Peyer's patch (tissue), 4 donors: ENCODE results near the gene OPRL1. TPM values are rescaled to one million over a fixed set of nuclear protein-coding genes. Genes with fewer than 3 reads are reported as not detected.
A peak's percentile ranks its signal among the peaks of the same experiment; 100 is the strongest.

ENCODE experiments used
- DNase-seq, 3 donors: peaks; one replicate each; pipeline ENCODE4 v3.0.0-alpha.2; 2017 to 2019
- H3K27ac ChIP-seq, 4 donors: fragments of 200-600 bp; sonication (generic); one replicate each; pipeline ENCODE4 v1.5.1; 2016 to 2019
- H3K27me3 ChIP-seq, 2 donors: fragments of 200-600 bp; sonication (generic); one replicate each; pipeline ENCODE4 v1.5.1; 2019
- H3K36me3 ChIP-seq, 3 donors: fragments of 200-600 bp; sonication (generic); one replicate each; pipeline ENCODE4 v1.5.1; 2016 to 2019
- H3K4me1 ChIP-seq, 4 donors: fragments of 200-600 bp; sonication (generic); one replicate each; pipeline ENCODE4 v1.5.1; 2016 to 2019
- H3K4me3 ChIP-seq, 4 donors: fragments of 200-600 bp; sonication (generic); 1 replicate in 3 of 4; 2 replicates in 1 of 4; pipeline ENCODE4 v1.5.1; 2016 to 2019; ENCODE audit warnings: mild to moderate bottlenecking in 1 of 4
- H3K9me3 ChIP-seq, 4 donors: fragments of 200-600 bp; sonication (generic); one replicate each; pipeline ENCODE4 v1.5.1; 2016 to 2019; ENCODE audit warnings: mild to moderate bottlenecking in 1 of 4
- POLR2A ChIP-seq, 2 donors: fragments of 450-650 bp; IDR thresholded peaks; one replicate each; pipeline ENCODE4 v1.5.1; 2017; ENCODE audit warnings: antibody characterized with exemption in 2 of 2, mild to moderate bottlenecking in 2 of 2, moderate library complexity in 2 of 2
- total RNA-seq, 4 donors: library from RNA; depleted of rRNA; stranded (reverse); fragments of >200 nt; gene quantifications; one replicate each; pipeline ENCODE4 v1.1.0, GENCODE V29; 2016
- TF ChIP-seq, protein P1 (sequence below), 6 experiments: fragments of 450-650 bp in 4 of 6; fragments of 200-600 bp in 2 of 6; sonication (generic) in 1 of 6; IDR thresholded peaks; one replicate each; pipeline ENCODE4 v1.5.1; 2017 to 2019; ENCODE audit warnings: antibody characterized with exemption in 6 of 6, mild to moderate bottlenecking in 3 of 6, moderate library complexity in 1 of 6

OPRL1 gene
- total RNA-seq, 4 donors from 2014 or later, result 0.27 TPM; not detected in 3

DNA sequence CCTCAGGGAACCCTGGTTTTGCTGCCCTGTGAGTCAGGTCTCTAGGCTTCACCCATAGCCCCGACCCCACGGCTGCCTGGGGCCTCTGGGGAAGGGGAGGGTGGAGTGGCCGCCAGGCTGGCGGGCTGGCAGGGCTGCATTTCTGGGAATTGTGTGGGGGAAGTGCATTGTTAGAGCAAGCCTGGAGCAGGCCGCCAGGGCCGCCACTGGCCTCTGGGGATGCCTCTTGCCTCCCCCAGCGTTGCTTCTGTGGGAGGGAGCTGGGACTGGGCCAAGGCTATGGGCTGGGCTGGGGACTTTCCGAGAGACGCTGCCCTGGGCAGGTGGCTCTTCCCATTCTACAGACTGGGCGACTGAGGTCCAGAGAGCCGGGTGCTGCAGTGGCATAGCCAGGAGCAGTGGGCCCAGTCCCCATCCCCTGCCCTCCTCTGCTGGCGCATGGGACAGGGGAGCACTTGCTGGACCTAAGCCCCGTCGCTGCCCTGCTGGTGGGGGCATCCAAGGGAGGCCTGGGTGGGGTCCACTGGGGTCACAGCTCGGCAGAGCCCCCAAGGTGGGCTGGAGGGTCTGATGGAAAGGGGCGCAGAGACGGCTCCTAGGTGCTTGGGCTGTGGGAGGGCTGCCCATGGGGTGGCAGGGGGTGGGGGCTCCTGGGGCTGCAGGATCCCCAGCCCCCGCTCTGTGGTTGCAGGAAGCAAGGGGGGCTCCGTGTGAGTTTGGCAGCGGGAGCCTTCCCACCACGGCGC lies 23.8 kb upstream of the OPRL1 start:
- H3K27ac ChIP-seq, result peak overlapping the region in 3 of 4 donors; percentile 27 to 61 (median 31)
- peaks cover 0 to 13% (median 4%) of the 10 kb centered on the region in 4 donors for H3K4me1 ChIP-seq
- no peaks in the 10 kb centered on the region for H3K36me3 ChIP-seq
- DNase-seq, result no peak
- H3K4me3 ChIP-seq, result no peak overlapping the region
- peaks cover 0 to 3% of the 10 kb centered on the region in 2 donors for H3K27me3 ChIP-seq
- H3K9me3 ChIP-seq, result no peaks in the 10 kb centered on the region
- TF ChIP-seq, protein P1, sequence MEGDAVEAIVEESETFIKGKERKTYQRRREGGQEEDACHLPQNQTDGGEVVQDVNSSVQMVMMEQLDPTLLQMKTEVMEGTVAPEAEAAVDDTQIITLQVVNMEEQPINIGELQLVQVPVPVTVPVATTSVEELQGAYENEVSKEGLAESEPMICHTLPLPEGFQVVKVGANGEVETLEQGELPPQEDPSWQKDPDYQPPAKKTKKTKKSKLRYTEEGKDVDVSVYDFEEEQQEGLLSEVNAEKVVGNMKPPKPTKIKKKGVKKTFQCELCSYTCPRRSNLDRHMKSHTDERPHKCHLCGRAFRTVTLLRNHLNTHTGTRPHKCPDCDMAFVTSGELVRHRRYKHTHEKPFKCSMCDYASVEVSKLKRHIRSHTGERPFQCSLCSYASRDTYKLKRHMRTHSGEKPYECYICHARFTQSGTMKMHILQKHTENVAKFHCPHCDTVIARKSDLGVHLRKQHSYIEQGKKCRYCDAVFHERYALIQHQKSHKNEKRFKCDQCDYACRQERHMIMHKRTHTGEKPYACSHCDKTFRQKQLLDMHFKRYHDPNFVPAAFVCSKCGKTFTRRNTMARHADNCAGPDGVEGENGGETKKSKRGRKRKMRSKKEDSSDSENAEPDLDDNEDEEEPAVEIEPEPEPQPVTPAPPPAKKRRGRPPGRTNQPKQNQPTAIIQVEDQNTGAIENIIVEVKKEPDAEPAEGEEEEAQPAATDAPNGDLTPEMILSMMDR (IDR thresholded peaks at IDR 0.05), result no peak
- no peak for TF ChIP-seq POLR2A (IDR thresholded peaks at IDR 0.05)

DNA sequence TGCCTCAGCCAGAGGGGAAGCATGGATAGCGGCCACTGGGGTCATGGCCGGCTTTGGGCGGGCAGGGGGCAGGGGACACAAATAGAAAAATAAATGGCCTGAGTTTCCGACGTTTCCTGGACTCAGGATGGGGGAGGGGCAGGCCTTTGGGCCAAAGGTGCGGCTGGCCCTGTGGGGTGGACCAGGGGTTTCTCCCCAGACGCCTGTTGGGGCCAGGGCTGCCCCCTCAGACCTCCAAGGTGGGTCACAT lies 23.3 kb upstream of the OPRL1 start:
- no peaks in the 10 kb centered on the region for H3K9me3 ChIP-seq
- peaks cover 0 to 13% (median 4%) of the 10 kb centered on the region in 4 donors for H3K4me1 ChIP-seq
- H3K27ac ChIP-seq, result peak overlapping the region in 3 of 4 donors; percentile 14 to 61 (median 31)
- H3K4me3 ChIP-seq, result no peak overlapping the region
- H3K27me3 ChIP-seq, result no peaks in the 10 kb centered on the region
- TF ChIP-seq, protein P1 (IDR thresholded peaks at IDR 0.05), result no peak
- no peak for TF ChIP-seq POLR2A (IDR thresholded peaks at IDR 0.05)
- DNase-seq, result no peak
- no peaks in the 10 kb centered on the region for H3K36me3 ChIP-seq

DNA sequence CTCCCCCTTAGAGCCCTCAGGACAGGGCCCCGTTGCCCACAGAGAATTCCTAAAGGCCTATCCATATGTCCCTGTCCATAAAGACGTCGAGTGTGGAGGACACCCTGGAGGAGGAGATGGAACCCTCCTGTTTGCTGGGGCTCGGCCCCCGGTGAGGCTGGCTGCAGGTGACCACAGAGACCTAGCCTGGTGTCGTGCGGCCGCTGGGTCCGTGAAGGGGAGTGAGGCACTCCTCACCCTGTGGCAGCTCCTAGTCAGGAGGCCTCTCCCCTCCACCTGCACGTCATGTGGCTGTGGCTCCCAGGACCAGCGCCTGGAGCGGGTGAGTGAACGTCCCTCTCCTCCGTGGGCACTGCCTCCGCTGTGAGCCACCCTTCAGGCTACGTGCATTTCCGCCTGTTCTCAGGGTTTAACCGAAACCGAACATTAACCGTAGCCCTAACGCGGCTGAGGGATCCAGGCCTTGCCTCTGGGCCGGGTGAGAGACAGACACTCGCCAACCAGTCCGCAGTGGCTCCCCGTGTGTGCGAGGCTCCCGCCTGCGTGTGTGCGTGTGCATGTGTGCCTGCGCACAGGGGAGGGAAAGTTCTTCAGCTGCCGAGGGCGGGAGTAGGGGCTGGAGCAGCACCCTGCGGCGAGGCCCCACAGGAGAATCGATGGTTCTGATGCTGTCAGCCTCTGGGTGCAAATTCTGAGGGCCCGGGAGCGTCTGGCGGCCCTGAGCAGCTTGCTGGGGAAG lies 22.8 kb upstream of the OPRL1 start:
- DNase-seq, result no peak
- Histone ChIP-seq H3K36me3 (no peaks in the 10 kb centered on the region), H3K9me3 (no peaks in the 10 kb centered on the region), H3K4me3 (peak overlapping the region in 1 of 4 donors; percentile 4), H3K4me1 (peaks cover 0 to 13% (median 4%) of the 10 kb centered on the region in 4 donors), H3K27me3 (no peaks in the 10 kb centered on the region), H3K27ac (peak overlapping the region; percentile 14 to 61 (median 21))
- TF ChIP-seq, protein P1 (IDR thresholded peaks at IDR 0.05), result no peak
- no peak for TF ChIP-seq POLR2A (IDR thresholded peaks at IDR 0.05)

DNA sequence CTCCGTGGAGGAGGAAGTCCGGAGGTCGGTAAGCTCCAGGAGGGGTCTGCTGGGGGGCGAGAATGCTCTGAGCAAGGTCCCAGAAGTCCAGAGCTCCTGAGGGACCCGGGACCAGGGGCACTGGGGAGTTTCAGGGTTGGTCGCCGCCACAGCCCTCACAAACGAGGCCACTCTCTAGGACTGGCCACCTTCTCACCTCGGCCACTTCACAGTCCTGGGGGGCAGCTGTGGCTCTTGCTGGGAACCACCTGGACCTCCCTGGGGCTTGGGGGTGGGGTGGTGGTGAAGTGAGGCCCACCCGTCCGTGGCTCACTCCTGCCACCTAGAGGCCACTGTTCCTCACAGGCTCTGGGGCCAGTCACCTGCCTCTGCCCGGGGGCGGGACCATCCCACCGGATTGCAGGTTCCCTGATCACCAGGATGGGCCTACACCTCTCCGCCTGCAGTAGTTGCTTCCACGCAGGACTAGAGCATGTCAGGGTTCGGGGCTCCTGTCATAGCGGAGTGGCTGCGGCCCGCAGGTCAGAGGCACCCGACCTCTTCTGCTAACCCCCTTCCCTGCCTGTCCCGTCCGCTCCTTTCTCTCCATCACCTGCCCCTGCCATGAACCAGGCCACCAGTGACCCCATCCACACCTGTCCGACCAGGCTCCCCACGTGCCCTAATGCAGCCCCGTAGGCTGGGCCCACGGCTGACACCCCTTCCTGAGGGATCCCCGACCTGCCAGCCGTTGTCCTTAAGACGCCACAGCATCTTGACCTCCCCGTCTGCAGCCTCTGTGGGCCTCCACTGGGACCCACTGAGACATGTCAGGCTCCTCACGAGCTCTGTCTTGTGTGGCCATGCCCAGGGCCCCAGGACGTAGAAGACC lies 22.0 kb upstream of the OPRL1 start:
- peak; percentile 81 to 92 (median 82) for DNase-seq
- Histone ChIP-seq H3K4me1 (peaks cover 0 to 18% (median 10%) of the 10 kb centered on the region in 4 donors), H3K4me3 (peak overlapping the region in 1 of 4 donors; percentile 4), H3K27ac (peak overlapping the region; percentile 14 to 61 (median 21)), H3K36me3 (no peaks in the 10 kb centered on the region), H3K9me3 (no peaks in the 10 kb centered on the region), H3K27me3 (no peaks in the 10 kb centered on the region)
- TF ChIP-seq POLR2A (IDR thresholded peaks at IDR 0.05), result no peak
- TF ChIP-seq, protein P1 (IDR thresholded peaks at IDR 0.05), result peak; percentile 70 to 91 (median 76)

DNA sequence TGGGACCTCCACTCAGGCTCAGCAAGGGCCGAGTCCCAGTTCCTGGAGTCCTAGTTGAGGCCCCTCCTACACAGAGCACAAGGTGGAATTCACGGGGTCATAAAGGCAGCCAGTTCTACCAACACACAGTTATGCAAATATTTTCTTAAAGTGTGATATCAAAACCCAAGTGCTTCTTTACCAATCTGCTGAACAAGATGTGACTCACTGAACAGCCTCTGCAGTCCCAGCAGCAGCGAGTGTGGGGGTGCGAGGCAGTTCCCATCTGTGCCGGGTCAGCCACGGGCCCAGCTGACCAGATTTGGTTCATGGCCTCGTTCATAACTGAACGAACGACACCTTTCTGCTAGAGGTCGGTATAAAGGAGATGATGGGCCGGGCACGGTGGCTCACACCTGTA lies 21.3 kb upstream of the OPRL1 start:
- Histone ChIP-seq H3K36me3 (no peaks in the 10 kb centered on the region), H3K9me3 (no peaks in the 10 kb centered on the region), H3K27ac (no peak overlapping the region), H3K4me3 (no peak overlapping the region), H3K4me1 (peaks cover 0 to 21% (median 12%) of the 10 kb centered on the region in 4 donors), H3K27me3 (no peaks in the 10 kb centered on the region)
- no peak for DNase-seq
- TF ChIP-seq, protein P1 (IDR thresholded peaks at IDR 0.05), result no peak
- TF ChIP-seq POLR2A (IDR thresholded peaks at IDR 0.05), result no peak
